GM18498 (cell line): ENCODE results near the gene FBXW7.
"Not testable (repeated sequence)": the region's sequence is repeated elsewhere in the genome, so short reads cannot be mapped to it uniquely, and the experiment has no call there.

Experiments used
- ATAC-seq: cut with Tn5 transposase; IDR thresholded peaks from one replicate; pipeline ENCODE4 v1.9.1; 2021; ENCODE audit warnings: mild to moderate bottlenecking, moderate library complexity; ENCODE audit not compliant: unreplicated experiment

Gene FBXW7

DNA sequence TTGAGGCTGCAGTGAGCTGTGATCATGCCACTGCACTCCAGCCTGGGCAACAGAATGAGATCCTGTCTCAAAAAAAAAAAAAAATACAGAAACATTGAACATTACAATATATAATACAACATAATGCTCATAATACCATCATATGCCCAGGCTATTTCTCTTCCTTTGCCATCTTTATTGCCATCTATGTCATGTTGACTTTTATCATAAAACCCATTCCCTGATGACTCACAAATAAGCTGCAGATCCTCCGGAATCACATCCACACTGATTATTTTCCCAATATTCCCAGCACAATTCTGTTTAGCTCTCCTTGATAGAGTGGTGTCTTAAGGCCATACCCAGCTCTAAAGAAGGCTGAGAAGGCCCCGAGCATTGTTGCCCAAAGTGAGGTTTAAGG lies 9.2 kb upstream of the FBXW7 start:
- no peak for ATAC-seq

DNA sequence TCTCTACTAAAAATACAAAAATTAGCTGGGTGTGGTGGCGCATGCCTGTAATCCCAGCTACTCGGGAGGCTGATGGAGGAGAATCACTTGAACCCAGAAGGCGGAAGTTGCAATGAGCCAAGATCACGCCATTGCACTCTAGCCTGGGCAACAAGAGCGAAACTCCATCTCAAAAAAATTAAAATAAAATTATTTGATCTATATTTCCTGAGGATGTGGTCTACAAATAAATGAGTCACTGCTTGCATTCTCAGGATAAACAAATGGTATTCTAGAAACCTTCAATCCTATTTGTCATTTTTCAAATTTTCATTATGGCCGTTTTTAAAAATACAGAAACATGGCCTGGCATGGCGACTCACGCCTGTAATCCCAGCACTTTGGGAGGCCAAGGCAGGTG lies 8.6 kb upstream of the FBXW7 start:
- not testable (repeated sequence) for ATAC-seq

DNA sequence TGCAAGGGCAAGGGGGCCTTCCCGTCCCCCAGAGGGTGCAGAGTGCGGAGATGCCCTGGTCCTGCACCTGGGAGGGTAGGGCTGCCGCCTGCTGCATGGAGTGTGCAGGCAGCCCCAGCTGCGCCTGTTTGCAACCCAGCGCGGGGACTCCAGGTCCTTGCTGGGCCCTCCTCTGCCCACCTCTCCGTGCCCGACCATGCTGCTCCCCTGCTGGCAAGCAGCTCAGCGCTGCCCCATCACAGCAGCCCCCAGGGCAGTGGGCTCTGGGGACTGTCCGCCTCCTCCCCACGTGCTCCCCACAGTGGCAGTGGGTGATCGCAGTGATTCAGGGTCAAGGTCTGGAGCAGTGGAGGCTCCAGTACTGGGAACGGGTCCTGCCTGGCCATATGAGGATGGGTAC lies 5.0 kb upstream of the FBXW7 start:
- ATAC-seq, result no peak

DNA sequence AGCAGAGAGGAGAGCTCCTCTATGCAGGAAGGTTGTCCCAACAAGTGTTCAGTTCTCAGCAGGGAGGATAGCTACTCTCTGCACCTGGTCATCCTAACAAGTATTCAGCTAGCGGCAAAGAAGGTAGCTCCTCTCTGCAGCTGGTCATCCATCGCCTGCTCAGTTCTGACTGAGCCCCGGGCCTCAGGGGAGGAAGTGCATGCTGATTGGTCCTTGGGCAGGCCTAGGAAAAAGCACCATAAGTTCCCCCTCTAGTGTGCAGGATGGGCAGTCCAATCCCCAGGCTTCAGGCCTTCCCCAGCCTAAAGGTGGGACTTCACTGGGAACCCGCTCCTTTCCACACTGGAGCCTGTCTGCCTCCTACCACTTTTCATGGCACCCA lies 4.4 kb upstream of the FBXW7 start:
- ATAC-seq, result no peak

DNA sequence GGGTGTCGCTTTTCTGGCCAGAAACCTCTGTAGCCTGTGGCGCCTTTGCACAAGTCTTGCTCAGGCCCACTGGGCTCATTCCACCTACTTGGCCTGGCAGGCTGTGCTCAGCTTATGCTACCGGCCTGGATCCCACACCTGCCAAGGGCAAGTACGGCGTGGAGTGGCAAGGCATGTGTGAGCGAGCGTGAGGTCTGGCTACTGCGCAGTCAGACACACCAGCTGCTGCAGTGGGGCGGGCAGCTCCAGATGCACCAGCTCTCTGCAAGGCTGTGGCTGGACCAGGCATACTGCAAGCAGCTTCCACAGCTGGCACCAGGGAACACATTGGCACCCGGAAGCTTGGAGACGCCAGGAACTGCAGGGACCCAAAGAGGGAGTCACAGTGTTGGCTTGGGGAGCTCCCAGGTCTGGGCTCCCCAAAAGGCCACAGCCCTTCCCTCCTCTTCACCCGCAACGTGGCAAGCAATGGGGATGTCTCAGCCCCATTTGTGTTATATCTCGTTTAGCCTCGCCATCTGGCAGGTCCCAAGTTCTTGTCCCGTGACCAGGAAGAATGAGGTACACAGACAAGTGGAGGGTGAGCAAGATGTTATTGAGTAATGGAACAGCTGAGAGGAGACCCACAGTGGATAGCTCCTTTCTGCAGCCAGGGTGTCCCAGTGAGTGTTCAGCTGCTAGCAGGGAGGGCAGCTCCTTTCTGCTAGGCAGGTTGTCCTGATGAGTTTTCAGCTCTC lies 3.8 kb upstream of the FBXW7 start:
- no peak for ATAC-seq

DNA sequence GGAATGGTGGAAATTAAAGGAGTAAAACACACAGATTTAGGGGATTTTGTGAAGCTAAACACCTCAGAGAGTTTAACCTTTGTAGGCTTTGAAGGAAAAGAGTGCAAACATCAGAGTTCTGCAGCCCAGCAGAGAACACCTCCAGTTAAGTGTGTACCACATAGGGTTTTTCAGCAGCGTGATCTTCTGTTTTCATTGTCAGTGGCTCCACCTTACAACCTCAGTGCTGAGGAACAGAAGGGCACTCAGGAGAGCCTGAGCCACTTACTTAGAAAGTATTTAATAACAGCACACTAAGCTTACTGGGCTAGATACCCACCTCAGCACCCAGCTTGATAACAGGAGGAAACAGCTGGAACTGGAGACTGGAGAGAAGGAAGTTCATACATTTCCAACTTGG lies 2.0 kb upstream of the FBXW7 start:
- ATAC-seq, result no peak

DNA sequence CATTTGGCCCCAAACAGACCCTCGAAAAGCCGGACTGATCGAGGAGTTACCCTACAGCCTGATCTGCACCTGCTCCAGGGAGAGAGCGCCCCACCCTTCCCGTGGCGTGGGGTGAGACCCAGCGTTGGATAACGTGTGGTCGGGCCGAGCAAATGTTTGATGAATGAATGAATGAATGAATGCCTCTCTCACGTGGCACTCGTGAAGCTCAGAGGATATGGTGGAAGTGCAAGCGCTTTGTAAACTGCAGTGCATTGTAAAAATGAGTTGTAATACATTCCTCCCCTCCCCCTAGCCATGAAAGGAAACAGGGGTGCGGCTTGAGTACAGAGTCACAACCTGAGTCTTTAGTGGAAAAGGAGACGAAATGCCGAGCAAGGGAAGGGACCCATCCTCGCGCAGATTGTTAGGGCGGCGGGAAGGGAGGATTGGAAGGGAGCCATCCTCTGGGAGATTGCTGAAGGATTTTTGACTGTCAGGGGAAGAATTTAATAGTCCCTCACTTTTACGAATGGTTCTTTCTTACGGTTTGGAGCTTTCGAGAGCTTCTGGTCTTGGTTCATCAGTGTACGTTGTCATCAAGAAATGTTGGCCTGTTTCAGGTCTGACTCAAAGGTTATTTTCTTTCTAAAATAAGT lies 772 bp upstream of the FBXW7 start:
- peak; percentile 39 for ATAC-seq

DNA sequence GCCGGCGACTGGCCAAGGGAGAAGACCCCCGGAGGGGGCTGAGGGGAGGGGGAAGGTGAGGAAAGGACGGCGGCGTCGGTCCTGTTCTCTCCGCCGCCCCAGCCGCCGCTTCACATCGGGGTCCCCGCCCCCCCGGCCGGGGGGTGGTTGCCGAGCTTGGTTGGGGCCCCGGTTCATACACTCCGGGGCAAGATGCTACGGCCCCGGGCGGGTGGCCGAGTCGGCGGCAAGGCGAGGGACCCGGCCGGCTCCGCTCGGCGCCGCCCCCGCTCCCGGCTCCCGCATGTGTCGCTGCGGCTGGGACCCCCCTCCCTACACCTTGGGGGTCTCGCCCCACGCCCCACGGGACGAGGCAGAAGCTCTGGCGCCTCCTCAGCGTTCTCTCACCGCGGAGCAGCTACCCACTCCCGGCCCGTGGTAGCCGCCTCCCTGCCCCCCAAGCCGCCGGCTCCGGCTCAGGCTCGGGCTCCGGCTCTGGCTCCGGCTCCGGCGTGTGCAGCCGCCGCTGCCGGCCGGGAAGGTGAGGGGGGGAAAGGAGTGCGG lies 461 bp downstream of the FBXW7 start:
- ATAC-seq, result peak; percentile 13

DNA sequence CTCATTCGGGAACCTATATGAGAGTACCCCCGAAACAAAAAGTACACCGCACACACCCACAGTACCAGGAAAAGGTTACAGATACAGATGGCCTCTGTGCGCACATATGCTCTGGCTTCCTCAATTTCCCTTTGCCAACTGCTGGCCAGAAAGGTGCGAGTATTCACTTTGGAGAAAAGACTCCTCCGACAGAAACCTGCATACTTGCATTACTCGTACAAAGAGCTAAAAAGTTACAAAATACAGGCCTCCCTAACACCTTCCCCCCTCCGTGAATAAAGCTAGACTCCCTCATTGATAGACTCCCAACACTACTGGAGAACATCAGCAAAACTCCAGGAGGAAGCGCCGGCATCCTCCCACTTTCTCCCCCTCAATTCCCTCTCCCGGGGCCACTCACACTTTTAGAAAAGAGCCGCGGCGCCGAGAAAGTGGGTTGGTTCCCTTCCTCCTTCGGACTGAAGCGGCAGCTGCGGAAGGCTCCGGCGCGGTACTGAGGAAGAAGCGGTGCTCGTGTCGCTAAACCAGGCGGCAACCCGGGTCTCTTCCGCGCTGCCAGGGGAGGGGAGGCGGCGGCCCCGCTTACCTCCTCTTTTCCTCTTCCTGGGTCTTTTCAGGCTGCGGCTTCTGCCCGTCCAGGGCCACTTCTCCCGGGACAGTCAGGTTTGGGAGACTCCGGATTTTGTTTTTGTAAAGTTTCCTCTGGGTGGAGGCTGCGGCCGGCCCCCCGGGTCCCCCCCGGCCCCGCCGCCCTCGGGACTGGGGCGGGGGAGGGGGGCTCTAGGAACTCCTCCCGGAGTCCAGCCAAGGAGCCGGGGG lies 1.1 kb downstream of the FBXW7 start:
- ATAC-seq, result no peak

DNA sequence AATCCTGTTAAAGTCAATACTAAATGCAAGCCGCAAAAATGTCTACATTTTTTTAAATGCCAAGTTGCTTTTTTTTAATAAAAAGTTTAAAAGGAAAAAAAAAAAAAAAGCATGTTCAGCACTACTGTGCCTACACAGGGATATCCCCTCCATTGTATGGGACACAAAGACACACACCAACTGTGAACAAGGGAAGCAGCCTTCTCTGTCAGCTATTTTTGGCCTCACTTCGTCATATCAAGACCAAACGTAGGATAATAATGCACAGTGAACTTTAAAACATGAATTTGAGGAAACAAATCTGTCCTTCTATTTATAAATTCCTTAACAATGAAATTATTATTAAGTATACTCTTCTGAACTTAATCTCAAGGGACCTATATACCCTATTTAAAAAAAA lies 4.4 kb downstream of the FBXW7 start:
- no peak for ATAC-seq

DNA sequence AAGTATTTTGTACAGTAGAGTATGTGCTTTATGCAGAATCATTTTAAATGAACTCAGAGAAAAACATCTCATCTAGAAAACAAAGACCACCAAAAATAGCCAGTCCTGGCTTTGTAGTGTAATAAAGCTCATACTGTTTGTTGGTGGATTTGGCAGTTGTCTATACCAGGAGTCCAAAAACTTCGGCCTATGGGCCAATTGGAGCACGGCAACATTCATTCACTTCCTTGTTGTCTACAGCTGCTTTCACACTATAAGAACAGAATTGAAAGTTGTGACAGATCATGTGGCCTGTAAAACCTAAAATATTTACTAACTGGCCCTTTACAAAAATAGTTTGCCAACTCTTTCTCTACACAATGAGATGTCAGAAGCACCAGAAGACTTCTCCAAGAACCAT lies 5.3 kb downstream of the FBXW7 start:
- no peak for ATAC-seq

DNA sequence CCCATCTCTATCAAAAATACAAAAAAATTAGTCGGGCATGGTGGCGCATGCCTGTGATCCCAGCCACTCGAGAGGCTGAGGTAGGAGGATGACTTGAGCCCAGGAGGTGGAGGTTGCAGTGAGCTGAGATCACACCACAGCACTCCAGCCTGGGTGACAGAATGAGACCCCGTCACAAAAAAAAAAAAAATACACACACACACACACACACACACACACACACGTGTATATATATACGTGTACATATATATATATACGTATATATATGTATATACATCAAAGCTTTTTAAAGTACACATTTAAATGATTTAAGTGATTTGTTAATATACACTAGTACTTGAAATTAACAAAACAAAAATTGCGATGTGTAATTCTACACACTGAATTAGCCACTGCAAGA lies 6.0 kb downstream of the FBXW7 start:
- ATAC-seq, result no peak

DNA sequence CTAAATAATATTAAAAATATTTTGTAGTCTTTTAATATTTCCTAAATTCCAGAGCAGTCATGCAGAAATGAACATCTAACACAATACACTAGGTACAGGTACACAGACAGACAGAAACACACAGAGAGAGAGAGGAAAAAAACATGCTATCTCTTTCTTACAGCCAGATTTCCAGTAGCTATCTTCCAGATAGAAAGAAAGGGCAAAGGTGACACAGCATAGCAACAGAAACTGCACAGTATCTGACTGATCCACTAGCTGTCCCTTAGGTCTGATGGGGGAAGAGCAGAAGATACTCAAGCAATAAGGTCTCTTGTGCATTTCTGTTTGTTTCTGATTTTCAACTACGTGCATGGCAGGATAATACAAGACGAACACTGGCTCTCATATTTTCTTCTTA lies 7.8 kb downstream of the FBXW7 start:
- ATAC-seq, result no peak

DNA sequence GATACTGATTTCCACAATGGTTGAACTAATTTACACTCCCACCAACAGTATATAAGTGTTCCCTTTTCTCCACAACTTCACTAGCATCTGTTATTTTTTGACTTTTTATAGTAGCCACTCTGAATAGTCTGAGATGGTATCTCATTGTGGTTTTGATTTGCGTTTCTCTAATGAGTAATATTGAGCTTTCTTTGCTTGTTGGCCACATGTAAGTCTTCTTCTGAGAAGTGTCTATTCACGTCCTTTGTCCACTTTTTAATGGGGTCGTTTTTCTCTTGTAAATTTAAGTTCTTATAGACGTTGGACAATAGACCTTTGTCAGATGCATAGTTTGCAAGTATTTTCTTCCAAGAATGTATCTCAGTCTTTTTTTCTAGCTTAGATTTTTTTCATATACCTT lies 10.0 kb downstream of the FBXW7 start:
- ATAC-seq, result peak; percentile 52

DNA sequence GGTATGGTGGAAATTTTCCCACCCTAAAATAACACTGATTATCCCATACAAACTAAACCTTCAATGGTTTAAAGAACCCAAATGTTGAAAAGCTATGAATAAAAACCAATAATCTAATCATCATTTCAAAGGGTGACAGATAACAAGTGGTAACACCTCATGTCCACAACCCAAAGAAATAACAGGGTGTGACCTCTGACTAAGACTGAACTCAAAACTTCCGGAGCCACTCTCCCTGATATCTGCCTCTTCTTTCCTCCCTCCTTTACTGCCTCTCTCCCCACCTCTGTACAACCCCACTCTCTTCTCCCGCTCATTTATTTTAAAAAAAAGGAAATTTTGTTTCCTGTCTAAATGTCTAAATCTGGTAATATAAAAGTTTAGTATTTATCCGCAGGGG lies 11.5 kb downstream of the FBXW7 start:
- peak; percentile 54 for ATAC-seq

DNA sequence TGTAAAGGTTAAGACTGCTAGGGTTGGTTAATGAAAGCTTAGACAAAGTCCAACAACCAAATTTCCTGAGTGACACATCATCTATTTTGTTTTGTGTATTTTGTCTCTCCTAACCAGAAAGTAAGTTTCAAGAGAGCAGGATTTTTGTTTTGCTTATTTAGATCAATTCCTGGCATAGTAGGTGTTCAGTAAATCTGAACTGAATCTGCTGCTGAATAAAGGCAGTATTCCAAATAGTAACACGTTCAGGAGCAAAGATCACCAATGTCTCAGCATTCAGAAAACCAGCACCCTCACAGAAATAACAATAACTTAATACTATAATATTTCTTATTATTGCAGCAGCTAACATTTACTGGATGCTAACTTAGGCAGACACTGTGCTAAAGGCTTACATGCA lies 12.2 kb downstream of the FBXW7 start:
- ATAC-seq, result no peak

DNA sequence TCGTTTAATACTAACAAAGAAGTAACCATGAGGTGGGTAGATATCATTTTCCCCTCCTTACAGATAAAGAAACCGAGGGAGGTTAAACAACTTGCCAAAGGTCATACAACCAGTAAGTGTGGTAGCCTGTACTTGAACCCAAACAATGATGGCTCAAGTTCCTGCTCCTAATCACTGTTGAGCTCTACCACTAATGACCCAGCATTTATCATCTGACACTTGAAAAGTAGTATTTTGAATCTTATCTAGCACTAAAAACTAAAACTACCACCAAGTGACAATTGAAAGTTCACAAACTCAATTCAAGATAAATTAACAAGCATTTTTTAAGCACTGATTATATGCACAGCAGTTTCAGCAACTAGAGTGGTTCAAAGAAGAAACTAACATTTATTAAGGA lies 13.1 kb downstream of the FBXW7 start:
- no peak for ATAC-seq

DNA sequence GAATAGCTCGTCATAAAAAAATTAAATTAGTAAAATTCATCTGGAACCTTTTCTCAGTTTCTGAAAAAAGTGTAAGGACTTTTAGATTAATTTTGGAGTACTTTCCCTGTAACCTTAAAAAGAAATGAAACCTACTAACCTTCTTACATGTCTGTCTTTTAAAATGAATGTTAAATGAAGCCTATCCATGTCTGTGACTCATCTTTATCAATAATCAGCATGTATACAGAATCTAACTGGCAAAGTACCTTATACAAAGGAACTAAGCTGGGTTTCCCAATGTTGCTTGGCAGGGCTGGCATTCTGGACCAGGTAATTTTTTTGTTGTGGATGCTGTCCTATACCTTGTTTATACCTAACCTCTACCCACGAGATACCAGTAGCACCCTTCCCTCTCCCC lies 13.6 kb downstream of the FBXW7 start:
- no peak for ATAC-seq

DNA sequence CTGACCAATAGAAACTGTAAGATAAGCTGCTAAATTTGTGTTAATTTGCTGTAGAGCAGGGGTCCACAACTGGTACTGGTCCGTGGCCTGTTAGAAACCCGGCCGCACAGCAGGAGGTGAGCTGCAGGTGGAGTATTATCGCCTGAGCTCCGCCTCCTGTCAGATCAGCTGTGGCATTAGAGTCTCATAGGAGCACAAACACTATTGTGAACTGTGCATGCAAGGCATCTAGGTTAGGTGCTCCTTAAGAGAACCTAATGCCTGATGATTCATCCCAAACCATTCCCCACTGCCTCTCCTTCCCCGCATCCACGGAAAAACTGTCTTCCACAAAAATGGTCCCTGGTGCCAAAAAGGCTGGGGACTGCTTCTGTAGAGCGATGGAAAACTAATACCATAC lies 19.7 kb downstream of the FBXW7 start:
- ATAC-seq, result no peak

DNA sequence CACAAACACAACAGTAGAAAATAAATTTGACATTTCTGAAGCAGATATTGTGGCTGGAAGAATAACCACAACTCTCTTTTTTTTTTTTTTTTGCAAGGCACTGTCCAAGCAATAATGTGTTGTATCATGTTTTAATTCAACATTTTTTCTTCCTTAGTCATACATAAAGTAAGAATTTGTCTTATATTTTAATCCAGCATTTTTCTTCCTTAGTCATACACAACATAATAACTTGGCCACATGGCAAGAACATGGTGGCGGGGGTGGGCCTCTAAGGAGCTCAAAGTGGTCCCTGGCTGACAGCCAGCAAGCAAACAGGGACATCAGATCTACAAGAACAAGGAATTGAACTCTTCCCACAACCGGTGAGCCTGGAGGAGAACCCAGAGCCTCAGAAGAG lies 20.2 kb downstream of the FBXW7 start:
- ATAC-seq, result no peak

DNA sequence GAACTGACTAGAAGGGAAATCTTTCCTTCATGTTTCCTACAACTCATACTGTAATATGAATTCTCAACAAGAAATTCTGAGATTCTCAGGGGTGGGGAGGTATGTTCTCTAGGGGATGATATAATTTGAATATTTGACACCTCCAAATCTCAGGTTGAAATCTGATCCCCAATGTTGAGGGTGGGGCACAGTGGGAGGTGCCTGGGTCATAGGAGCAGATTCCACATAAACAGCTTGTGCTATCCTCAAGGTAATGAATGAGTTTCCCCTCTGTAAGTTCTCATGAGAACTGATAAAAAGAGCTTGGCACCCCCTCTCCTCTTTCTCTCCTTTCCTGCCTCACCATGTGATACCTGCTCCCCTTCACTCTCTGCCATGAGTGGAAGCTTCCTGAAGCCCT lies 21.5 kb downstream of the FBXW7 start:
- no peak for ATAC-seq

DNA sequence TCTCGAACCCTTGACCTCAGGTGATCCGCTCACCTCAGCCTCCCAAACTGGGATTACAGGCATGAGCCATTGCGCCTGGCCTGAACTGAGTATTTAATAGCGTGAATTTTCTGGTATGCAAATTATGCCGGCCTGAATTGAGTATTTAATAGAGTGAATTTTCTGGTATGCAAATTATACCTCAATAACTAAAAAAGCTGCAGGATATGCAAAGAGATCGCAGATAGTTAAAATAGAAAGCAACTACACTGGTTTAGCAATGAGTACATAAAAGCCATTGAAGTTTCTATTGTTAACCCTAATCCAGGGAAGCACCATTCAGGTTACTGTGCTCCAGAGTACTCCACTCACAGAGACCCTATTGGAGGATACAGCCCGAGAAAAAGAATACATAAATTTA lies 22.8 kb downstream of the FBXW7 start:
- ATAC-seq, result no peak
